Activated T-helper 1 cell treated with anti-CD3 and anti-CD28 coated beads, Interleukin-12 subunit alpha, Interleukin-12 subunit beta, Interleukin-2, Interleukin-4 antibody, amounts not matched to agents 30 ng/mL and 10 ng/mL and 1 ng/mL, durations not matched to agents 14 hours and 24 hours and 36 hours (primary cell): ENCODE data around the gene RUNX2. TPM values are rescaled to one million over a fixed set of nuclear protein-coding genes. Genes with fewer than 3 reads are reported as not detected.
"Not testable (repeated sequence)": the region's sequence is repeated elsewhere in the genome, so short reads cannot be mapped to it uniquely, and the experiment has no call there.

ENCODE experiments used
- DNase-seq: peaks from one replicate; pipeline ENCODE4 v3.0.0; 2021; ENCODE audit warnings: low spot score
- H3K27ac Mint-ChIP-seq: one replicate; pipeline ENCODE4 v1.8.0; 2021; ENCODE audit warnings: mild to moderate bottlenecking, mixed read lengths
- H3K27me3 Mint-ChIP-seq: one replicate; pipeline ENCODE4 v1.8.0; 2022; ENCODE audit warnings: mild to moderate bottlenecking, moderate library complexity, mixed read lengths; ENCODE audit not compliant: insufficient read depth
- H3K36me3 Mint-ChIP-seq: one replicate; pipeline ENCODE4 v1.8.0; 2021; ENCODE audit warnings: low read depth, mixed read lengths
- H3K4me1 Mint-ChIP-seq: one replicate; pipeline ENCODE4 v1.8.0; 2021; ENCODE audit warnings: low read depth, mixed read lengths
- H3K4me3 Mint-ChIP-seq: one replicate; pipeline ENCODE4 v1.8.0; 2021; ENCODE audit warnings: mild to moderate bottlenecking, moderate library complexity, mixed read lengths
- H3K9me3 Mint-ChIP-seq: one replicate; pipeline ENCODE4 v1.8.0; 2021; ENCODE audit warnings: mixed read lengths
- intact Hi-C: fragments of 100-400 bp; cut with micrococcal nuclease; formaldehyde crosslinking; loops from one replicate; pipeline ENCODE4 v1.15.1; 2024
- total RNA-seq: library from RNA; stranded (reverse); gene quantifications from 2 replicates; pipeline ENCODE4 v1.2.3, GENCODE V29; 2022

The RUNX2 gene
- total RNA-seq, 1 donor from 2014 or later, result 12.7 TPM

DNA sequence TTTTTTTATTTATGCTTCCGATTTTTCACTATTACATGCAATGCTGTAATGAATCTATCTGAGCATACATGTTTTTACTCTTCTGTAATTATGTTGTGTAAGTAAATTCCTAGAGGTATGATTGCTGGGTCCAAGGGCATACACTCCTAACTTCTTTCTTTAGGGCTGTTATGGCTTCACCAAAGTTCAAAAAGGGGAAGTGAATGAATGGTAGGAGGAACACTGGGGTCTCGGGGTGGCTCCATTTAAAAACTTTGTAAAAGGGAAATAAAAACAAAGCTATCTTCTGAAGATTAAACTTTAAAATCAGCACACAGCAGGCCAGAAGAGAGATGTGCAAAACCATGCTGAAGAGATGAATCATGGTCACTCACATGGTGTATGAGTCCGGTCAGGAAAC lies 338.7 kb downstream of the RUNX2 start:
- H3K27me3 Mint-ChIP-seq, result peaks cover 19% of the 10 kb centered on the region
- no peak overlapping the region for H3K4me3 Mint-ChIP-seq
- H3K27ac Mint-ChIP-seq, result no peak overlapping the region
- intact Hi-C loops, result no loop called here
- no peak for DNase-seq
- H3K4me1 Mint-ChIP-seq, result peaks cover 28% of the 10 kb centered on the region
- H3K36me3 Mint-ChIP-seq, result peaks cover 2% of the 10 kb centered on the region
- H3K9me3 Mint-ChIP-seq, result no peaks in the 10 kb centered on the region

GRCh38 chr6:45667300-45667699 lies 339.2 kb downstream of the RUNX2 start:
- Mint-ChIP-seq H3K9me3 (no peaks in the 10 kb centered on the region), H3K27me3 (peaks cover 19% of the 10 kb centered on the region)
- intact Hi-C loops, result no loop called here

GRCh38 chr6:45667766-45668165 lies 339.6 kb downstream of the RUNX2 start:
- peaks cover 2% of the 10 kb centered on the region for H3K36me3 Mint-ChIP-seq
- intact Hi-C loops, result no loop called here
- no peak for DNase-seq
- peaks cover 15% of the 10 kb centered on the region for H3K27me3 Mint-ChIP-seq
- no peak overlapping the region for H3K4me3 Mint-ChIP-seq
- no peaks in the 10 kb centered on the region for H3K9me3 Mint-ChIP-seq
- H3K4me1 Mint-ChIP-seq, result peaks cover 28% of the 10 kb centered on the region
- H3K27ac Mint-ChIP-seq, result peak overlapping the region; percentile 6

More at GRCh38 chr6:45667300-45667699, 339.2 kb downstream of the RUNX2 start:
- Mint-ChIP-seq H3K4me1 (peaks cover 28% of the 10 kb centered on the region), H3K4me3 (no peak overlapping the region), H3K36me3 (peaks cover 2% of the 10 kb centered on the region), H3K27ac (no peak overlapping the region)
- no peak for DNase-seq

DNA sequence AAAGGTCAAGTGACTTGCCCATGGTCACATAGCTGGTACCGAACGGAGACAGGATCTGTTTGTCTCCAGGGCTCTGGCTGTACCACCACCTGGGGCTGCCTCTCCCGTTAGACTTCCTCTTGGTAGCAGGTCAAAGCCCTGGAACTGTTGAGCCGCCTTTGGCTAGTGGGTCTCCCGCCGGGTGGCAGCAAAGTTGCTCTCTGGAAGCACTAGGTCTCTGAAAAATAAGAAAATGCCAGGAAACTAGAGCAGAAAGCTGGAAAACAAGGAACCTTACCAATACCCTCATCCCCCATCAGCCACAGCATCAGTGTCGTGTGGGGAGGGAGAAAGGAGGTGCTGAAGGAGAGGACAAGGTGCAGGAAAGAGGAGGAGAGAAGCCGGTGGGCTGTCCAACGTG lies 340.6 kb downstream of the RUNX2 start:
- Mint-ChIP-seq H3K9me3 (no peaks in the 10 kb centered on the region), H3K27ac (no peak overlapping the region), H3K36me3 (peaks cover 2% of the 10 kb centered on the region), H3K4me3 (no peak overlapping the region), H3K4me1 (peaks cover 28% of the 10 kb centered on the region), H3K27me3 (peaks cover 12% of the 10 kb centered on the region)
- DNase-seq, result no peak
- intact Hi-C loops, result no loop called here

DNA sequence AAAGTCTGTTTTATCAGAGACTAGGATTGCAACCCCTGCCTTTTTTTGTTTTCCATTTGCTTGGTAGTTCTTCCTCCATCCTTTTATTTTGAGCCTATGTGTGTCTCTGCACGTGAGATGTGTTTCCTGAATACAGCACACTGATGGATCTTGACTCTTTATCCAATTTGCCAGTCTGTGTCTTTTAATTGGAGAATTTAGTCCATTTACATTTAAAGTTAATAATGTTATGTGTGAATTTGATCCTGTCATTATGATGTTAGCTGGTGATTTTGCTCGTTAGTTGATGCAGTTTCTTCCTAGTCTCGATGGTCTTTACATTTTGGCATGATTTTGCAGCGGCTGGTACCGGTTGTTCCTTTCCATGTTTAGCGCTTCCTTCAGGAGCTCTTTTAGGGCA lies 345.0 kb downstream of the RUNX2 start:
- H3K27ac Mint-ChIP-seq, H3K27me3 Mint-ChIP-seq, intact Hi-C loops, H3K4me3 Mint-ChIP-seq, DNase-seq, H3K9me3 Mint-ChIP-seq, H3K36me3 Mint-ChIP-seq: not testable (repeated sequence)
- H3K4me1 Mint-ChIP-seq, result peaks cover 16% of the 10 kb centered on the region

- H3K9me3 Mint-ChIP-seq, DNase-seq, H3K27me3 Mint-ChIP-seq, H3K4me3 Mint-ChIP-seq, intact Hi-C loops, H3K36me3 Mint-ChIP-seq, H3K27ac Mint-ChIP-seq: not testable (repeated sequence)
- H3K4me1 Mint-ChIP-seq, result peaks cover 29% of the 10 kb centered on the region
Observed at GRCh38 chr6:45675166-45675565, 347.0 kb downstream of the RUNX2 start.

DNA sequence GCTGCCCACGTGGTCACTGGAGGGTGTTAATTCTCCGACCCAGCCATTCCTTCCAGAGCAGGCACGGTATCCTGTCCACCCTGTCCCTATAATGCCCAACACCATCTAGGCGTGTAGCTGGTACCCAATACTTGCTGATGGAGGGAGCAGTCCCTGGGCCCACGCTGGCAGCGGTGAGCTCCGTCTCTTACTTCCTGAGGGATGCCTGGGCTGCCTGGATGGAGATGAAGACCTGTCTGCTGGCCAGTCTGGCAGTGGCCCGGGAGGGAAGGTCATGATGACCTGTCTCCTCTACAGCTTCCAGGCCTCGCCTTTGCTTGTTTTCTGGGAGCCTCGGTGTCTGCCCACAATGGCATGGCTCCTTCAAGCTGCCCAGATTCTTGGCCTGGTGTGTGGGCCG lies 347.5 kb downstream of the RUNX2 start:
- Mint-ChIP-seq H3K9me3 (peaks cover 6% of the 10 kb centered on the region), H3K27ac (no peak overlapping the region), H3K27me3 (peaks cover 9% of the 10 kb centered on the region), H3K4me1 (peaks cover 29% of the 10 kb centered on the region), H3K36me3 (peaks cover 2% of the 10 kb centered on the region), H3K4me3 (no peak overlapping the region)
- no peak for DNase-seq
- intact Hi-C loops, result loop anchor here (2.0 kb wide), 1 partner anchor 13 kb away; no protein-coding TSS in a partner anchor

- no peak overlapping the region for H3K27ac Mint-ChIP-seq
- DNase-seq, result no peak
Observed at GRCh38 chr6:45676380-45676779, 348.2 kb downstream of the RUNX2 start.

DNA sequence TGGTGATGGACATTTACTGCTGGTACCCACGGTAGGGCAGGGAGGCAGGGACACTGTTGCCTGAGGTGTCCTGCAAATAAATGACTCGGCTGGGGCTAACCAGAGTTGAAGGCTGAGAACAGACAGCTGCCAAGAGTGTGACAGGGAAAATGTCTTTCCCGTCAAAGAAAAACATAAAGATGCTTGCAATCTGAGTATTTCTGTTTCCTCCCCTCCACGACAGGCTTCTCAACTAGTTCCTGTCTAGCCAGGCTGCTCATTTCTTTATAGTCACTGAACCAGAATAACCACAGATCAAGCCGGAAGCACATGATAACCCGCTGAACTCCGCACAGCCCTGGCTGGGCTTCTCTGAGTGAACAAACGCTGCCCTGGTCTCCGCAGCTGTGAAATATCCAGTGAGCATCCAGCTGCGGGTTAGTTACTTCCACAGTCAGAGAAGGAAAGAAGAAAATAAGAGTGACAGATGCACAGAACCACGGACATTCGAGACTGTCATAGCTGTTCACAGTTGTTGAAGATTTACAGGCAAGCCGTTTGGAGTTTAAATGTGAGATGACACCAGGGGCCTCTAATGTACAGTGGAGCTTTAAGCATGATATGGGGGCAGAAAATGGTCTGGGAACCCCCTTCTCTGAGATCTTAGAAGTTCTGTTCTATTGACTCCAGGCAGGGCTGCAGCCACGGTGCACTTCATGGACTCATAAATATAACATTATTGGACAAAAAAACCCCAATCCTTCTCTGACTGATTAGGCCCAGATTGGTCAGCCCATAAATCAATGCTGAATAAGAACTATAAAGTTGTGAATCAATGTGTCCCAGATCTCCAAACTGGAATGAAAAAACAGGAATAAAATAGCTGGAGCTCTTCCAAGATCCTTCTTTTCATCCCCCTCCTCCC lies 349.5 kb downstream of the RUNX2 start:
- DNase-seq, result peak; percentile 47
- H3K36me3 Mint-ChIP-seq, result peaks cover 2% of the 10 kb centered on the region
- peaks cover 37% of the 10 kb centered on the region for H3K4me1 Mint-ChIP-seq
- H3K27me3 Mint-ChIP-seq, result peaks cover 9% of the 10 kb centered on the region
- intact Hi-C loops, result loop anchor here (1.0 to 2.0 kb wide), 3 partner anchors 15 to 245 kb away; no protein-coding TSS in a partner anchor
- peak overlapping the region; percentile 33 for H3K27ac Mint-ChIP-seq
- peaks cover 18% of the 10 kb centered on the region for H3K9me3 Mint-ChIP-seq
- peak overlapping the region; percentile 75 for H3K4me3 Mint-ChIP-seq

More at GRCh38 chr6:45676380-45676779, 348.2 kb downstream of the RUNX2 start:
- Mint-ChIP-seq H3K4me1 (peaks cover 29% of the 10 kb centered on the region), H3K27me3 (peaks cover 9% of the 10 kb centered on the region), H3K9me3 (peaks cover 10% of the 10 kb centered on the region), H3K36me3 (peaks cover 2% of the 10 kb centered on the region), H3K4me3 (no peak overlapping the region)
- intact Hi-C loops, result loop anchor here (2.0 kb wide), 1 partner anchor 14 kb away; no protein-coding TSS in a partner anchor

DNA sequence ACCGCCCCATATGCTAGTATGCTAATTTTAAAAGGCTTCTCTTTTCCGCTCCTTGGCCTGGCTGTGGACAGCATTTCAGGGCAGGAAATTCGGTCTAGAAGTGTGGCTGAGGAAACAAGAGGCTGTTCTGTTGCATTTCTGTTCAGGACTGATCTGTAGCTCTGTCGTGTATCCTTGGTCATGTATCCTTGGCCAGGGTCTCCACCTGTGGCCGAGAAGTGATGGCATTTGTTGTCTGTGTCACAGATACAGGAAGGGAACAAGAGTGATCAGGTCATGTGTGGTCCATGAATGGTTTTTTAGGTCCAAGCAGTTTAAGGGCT lies 350.1 kb downstream of the RUNX2 start:
- H3K4me1 Mint-ChIP-seq, result peaks cover 37% of the 10 kb centered on the region
- no peak overlapping the region for H3K27ac Mint-ChIP-seq
- peaks cover 9% of the 10 kb centered on the region for H3K27me3 Mint-ChIP-seq
- intact Hi-C loops, result no loop called here
- no peak for DNase-seq
- H3K4me3 Mint-ChIP-seq, result no peak overlapping the region
- H3K36me3 Mint-ChIP-seq, result peaks cover 2% of the 10 kb centered on the region
- H3K9me3 Mint-ChIP-seq, result peaks cover 22% of the 10 kb centered on the region

DNA sequence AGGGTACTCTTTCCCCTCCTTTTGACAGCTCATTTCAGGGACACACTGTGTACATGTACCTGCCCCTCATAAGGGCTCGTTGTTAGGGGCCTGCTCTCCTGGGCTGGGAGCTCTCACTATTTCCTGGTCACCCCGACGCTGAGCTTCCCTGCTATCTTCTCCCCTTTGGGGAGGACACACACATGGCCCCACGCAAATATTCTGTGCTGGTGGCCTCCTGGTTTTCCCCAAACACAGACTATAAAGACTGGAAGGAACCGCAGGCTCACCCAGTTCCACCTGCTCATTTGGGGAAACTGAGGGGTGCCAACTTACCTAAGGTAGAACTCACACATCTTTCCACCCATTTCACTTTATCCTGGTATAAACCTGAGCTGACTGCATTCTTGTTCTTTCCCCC lies 351.0 kb downstream of the RUNX2 start:
- Mint-ChIP-seq H3K4me1 (peaks cover 37% of the 10 kb centered on the region), H3K4me3 (no peak overlapping the region), H3K9me3 (peaks cover 27% of the 10 kb centered on the region), H3K36me3 (peaks cover 2% of the 10 kb centered on the region), H3K27ac (no peak overlapping the region), H3K27me3 (peaks cover 9% of the 10 kb centered on the region)
- no peak for DNase-seq
- intact Hi-C loops, result no loop called here

DNA sequence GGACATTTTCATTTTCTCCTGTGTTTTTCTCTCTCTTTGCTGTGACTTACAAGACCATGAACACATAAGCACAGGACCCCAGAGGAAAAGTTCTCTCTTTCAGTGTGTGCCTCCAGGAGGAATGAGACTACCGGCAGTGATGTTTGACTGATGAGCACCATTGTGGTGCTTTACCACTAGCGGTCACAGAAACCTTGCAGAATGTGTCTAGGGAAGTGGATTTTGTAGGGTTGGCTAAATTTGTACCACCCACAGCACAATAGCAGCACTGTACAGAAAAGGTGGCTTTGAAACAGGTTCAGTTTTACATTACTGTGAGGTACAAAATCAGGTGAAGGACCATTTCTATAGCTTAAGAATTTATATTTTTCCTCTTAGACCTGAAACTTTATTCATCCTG lies 351.5 kb downstream of the RUNX2 start:
- H3K4me1 Mint-ChIP-seq, result peaks cover 37% of the 10 kb centered on the region
- intact Hi-C loops, result no loop called here
- no peak for DNase-seq
- no peak overlapping the region for H3K27ac Mint-ChIP-seq
- H3K27me3 Mint-ChIP-seq, result peaks cover 9% of the 10 kb centered on the region
- H3K4me3 Mint-ChIP-seq, result no peak overlapping the region
- peaks cover 27% of the 10 kb centered on the region for H3K9me3 Mint-ChIP-seq
- H3K36me3 Mint-ChIP-seq, result peaks cover 2% of the 10 kb centered on the region

GRCh38 chr6:45681860-45682511 lies 353.9 kb downstream of the RUNX2 start:
- H3K9me3 Mint-ChIP-seq, result peaks cover 31% of the 10 kb centered on the region
- peak overlapping the region; percentile 47 for H3K27ac Mint-ChIP-seq
- peaks cover 2% of the 10 kb centered on the region for H3K36me3 Mint-ChIP-seq
- intact Hi-C loops, result no loop called here
- DNase-seq, result peak; percentile 36
- H3K4me1 Mint-ChIP-seq, result peaks cover 32% of the 10 kb centered on the region
- H3K4me3 Mint-ChIP-seq, result no peak overlapping the region
- peaks cover 7% of the 10 kb centered on the region for H3K27me3 Mint-ChIP-seq
